CD4-positive, alpha-beta T cell treated with Interleukin-6 at 100 ng/mL for 8 hours (primary cell): Measurements from ENCODE around the gene LUC7L.
A peak's percentile ranks its signal among the peaks of the same experiment; 100 is the strongest.
"Not testable (repeated sequence)": the region's sequence is repeated elsewhere in the genome, so short reads cannot be mapped to it uniquely, and the experiment has no call there.

Source experiments
- DNase-seq: peaks from one replicate; pipeline ENCODE4 v3.0.0-alpha.2; 2020; ENCODE audit warnings: mixed read lengths, low spot score

The LUC7L gene

GRCh38 chr16:263182-263774, 34.0 kb upstream of the LUC7L start:
- DNase-seq = no peak

GRCh38 chr16:262121-262745, 33.0 kb upstream of the LUC7L start:
- no peak for DNase-seq

- no peak for DNase-seq
These were observed 31.9 kb upstream of the LUC7L start for GRCh38 chr16:261031-261691.

- DNase-seq = no peak
These were observed 31.1 kb upstream of the LUC7L start for GRCh38 chr16:260326-260725.

GRCh38 chr16:259814-260253, 30.6 kb upstream of the LUC7L start:
- DNase-seq = no peak

- DNase-seq = no peak
These were observed 30.0 kb upstream of the LUC7L start for GRCh38 chr16:259226-259625.

- not testable (repeated sequence) for DNase-seq
These were observed 28.8 kb upstream of the LUC7L start for GRCh38 chr16:258091-258490.

GRCh38 chr16:255183-255582, 25.9 kb upstream of the LUC7L start:
- no peak for DNase-seq

GRCh38 chr16:254461-254860, 25.2 kb upstream of the LUC7L start:
- DNase-seq = no peak

- peak; percentile 14 for DNase-seq
These were observed 24.6 kb upstream of the LUC7L start for GRCh38 chr16:253833-254232.

GRCh38 chr16:252366-253337, 23.4 kb upstream of the LUC7L start:
- DNase-seq = peak; percentile 19

- DNase-seq = no peak
These were observed 20.2 kb upstream of the LUC7L start for GRCh38 chr16:249431-249830.

- DNase-seq = no peak
These were observed 17.8 kb upstream of the LUC7L start for GRCh38 chr16:247027-247426.

- DNase-seq = no peak
These were observed 15.9 kb upstream of the LUC7L start for GRCh38 chr16:245105-245504.

GRCh38 chr16:243348-243747, 14.1 kb upstream of the LUC7L start:
- DNase-seq = no peak

GRCh38 chr16:242281-242680, 13.0 kb upstream of the LUC7L start:
- DNase-seq = no peak

- no peak for DNase-seq
These were observed 11.3 kb upstream of the LUC7L start for GRCh38 chr16:240559-240958.

GRCh38 chr16:239948-240277, 10.7 kb upstream of the LUC7L start:
- no peak for DNase-seq

- peak; percentile 93 for DNase-seq
These were observed 5.4 kb upstream of the LUC7L start, which contains the start of gene FAM234A for GRCh38 chr16:234468-235305. FAM234A (plus strand) TSS chr16:234821; CDS start chr16:254414, 19,593 bp downstream.

GRCh38 chr16:230949-231348, 1.7 kb upstream of the LUC7L start:
- DNase-seq = no peak

GRCh38 chr16:230351-230750, 1.1 kb upstream of the LUC7L start:
- not testable (repeated sequence) for DNase-seq
